T1000 (cell line): ENCODE measurements around the gene COL10A1.

Experiments used
- DNase-seq: peaks from one replicate; lab custom pipeline; 2025; ENCODE audit warnings: mixed read lengths; lab: John Stamatoyannopoulos, UW

COL10A1 gene

DNA sequence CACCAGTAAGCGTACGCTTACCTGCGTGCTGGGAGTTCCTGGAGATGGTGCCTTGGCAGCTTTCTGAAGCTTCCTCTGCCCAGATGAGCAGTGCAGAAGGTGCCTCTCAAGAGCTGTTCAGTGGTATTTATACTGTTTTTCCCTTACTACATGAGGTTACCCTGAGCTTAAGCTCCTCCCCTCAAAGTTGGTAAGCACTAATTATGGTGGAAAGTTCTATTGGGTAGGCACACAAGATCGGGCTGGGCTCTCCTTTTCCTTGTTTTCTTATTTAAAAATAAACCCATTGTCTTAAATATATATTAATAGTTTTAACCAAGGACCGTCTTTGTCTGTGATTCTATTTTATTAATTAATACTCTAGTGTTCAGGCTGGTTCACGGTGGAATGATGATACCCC lies at the start of gene COL10A1:
Gene COL10A1 (minus strand): TSS at position 101 of the 400 bp plus-strand sequence. CDS start 640 bp downstream, outside the sequence.
- DNase-seq = no peak

DNA sequence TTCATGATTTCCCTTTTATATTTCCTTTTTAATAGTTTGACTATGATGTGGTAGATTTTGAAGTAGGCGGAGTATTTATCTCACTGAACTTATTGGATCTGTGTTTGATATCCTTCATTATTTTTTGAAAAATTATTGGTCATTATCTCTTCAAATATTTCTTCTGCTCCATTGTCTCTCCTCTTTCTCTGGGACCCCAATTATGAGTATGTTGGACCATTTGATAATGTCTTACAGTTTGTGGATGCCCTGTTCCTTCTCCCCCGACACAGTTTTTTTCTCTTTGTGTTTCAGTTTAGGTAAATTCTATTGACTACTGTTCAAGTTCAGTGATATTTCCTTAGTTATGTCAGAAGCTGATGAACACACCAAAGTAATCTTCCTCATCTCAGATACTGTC lies 49.4 kb upstream of the COL10A1 start:
- DNase-seq = no peak

GRCh38 chr6:116173928-116174327 lies 48.0 kb upstream of the COL10A1 start:
- DNase-seq = no peak

DNA sequence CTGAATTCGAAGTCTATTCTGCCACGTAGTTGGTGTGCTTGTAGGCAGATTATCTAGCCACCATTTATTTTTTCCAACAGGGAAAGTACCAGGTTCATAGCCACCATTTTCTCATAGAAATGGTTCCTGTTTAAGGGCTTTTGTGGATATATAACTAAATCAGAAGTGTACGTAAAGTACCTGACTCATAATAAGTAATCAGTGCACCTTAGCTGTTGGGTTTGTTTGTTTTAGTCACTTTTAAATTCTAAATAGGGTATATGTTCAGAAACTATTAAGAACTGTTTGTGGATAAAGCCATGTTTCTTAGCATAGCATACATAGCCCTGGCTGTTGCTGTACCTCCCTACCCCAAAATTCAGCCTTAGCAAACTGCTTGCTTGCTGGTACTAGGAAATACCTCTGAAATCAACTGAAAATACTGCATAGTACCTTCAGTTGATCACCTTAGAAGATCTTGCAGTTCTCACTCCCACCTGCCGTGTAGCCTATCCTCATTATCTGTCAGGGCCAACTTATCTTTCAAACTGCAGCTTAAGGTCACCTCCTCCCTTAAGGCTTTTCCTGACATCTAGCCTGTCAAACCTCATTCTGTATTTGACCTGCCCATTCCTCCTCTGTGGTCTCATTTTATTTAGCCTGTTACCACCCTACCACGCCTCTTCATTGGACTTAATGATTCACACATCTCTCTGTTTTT lies 44.6 kb upstream of the COL10A1 start:
- no peak for DNase-seq

DNA sequence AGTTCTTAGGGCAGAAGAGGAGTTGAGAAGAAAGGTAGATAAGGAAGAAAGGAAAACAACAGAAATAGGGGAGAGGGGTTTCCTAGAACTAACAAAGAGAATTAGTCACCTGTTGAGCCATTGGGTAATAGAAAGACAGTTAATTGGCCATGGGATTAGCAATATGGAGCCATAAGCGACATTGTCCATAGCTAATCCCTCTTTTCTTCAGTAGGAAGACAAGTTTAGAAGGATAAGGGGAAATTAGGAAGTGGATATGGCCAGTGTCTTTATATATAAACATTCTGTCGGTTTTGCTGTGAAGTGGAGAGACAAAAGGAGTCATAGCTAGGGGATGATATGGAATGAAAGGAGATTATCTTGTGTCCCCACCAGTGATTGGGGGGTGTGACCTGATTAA lies 43.9 kb upstream of the COL10A1 start:
- no peak for DNase-seq

GRCh38 chr6:116168148-116168547 lies 42.2 kb upstream of the COL10A1 start:
- no peak for DNase-seq

DNA sequence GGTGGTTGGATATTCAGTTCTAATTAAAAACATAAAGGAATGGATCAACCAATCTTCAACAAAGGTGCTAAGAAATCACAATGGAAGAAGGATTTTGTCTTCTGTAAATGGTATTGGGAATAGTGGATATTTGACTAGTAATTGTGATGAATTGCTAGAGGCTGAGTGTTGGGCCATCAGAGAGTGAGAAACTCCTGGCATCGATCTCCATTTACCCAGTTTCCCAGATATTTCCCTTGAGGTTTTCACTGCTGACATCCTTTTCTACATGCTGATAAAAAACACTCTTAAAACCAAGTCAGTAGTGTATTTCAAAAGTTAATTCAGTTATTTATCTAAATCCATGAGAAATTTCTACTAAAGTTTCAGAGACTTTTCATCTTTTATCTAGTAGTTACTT lies 40.4 kb upstream of the COL10A1 start:
- DNase-seq = no peak

- DNase-seq = no peak
These were observed 39.7 kb upstream of the COL10A1 start for GRCh38 chr6:116165596-116165995.

DNA sequence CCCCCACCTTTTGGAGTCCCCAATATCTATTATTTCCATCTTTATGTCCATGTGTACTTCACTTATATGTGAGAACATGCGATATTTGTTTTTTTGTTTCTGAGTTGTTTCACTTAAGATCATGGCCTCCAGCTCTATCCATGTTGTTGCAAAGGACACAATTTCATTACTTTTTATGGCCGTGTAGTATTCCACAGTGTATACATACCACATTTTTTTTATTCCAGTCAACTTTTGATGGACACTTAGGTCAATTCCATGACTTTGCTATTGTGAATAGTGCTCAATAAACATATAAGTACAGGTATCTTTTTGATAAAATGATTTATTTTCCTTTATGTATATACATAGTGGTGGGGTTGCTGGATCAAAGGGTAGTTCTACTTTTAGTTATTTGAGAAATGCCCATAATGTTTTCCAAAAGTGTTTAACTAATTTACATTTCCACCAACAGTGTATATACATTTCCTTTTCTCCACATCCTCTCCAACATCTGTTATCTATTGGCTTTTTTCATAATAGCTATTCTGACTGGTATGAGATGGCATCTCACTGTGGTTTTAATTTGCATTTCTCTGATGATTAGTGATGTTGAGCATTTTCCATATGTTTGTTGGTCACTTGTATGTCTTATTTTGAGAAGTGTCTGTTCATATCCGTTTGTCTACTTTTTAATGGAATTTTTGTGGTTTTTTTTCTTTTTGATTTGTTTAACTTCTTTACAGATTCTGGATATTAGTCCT lies 34.0 kb upstream of the COL10A1 start:
- DNase-seq = no peak

DNA sequence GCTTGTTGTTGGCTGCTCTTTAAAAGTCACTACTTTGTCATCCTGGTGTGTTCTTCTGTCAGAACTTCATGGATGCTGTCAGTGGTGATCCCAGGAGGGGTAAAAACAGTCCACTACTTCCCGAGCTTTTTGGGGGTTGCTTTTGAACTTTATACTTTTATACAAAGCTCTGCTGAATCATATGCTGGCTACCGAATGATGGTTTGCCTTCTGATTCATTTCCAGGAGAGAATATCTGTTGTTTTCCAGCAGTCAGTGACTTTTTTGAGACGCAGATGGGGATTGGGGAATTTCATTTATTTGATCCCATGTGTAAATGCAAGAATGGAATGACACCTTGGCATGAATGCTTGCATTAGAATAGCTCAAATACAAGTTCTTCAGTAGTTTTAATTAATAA lies 32.7 kb upstream of the COL10A1 start:
- DNase-seq = no peak

DNA sequence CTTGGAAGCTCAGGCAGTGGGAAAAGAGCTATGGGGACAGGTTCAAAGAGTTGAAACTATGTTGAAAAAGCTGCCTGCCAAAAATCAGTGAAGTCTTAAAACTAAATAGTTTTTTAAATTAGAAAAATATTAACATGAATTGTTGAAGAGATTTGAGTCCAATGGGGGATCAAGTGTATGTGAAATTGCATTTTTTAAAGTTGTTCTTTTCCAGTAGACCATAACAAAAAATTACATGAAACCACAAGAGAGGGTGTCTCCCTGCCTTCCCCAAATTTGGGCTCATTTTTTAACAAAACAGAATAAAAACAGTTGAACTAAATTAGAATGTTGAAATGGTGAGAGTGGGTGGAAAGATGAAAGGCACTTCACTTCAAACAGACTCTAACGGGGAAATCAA lies 31.5 kb upstream of the COL10A1 start:
- no peak for DNase-seq

DNA sequence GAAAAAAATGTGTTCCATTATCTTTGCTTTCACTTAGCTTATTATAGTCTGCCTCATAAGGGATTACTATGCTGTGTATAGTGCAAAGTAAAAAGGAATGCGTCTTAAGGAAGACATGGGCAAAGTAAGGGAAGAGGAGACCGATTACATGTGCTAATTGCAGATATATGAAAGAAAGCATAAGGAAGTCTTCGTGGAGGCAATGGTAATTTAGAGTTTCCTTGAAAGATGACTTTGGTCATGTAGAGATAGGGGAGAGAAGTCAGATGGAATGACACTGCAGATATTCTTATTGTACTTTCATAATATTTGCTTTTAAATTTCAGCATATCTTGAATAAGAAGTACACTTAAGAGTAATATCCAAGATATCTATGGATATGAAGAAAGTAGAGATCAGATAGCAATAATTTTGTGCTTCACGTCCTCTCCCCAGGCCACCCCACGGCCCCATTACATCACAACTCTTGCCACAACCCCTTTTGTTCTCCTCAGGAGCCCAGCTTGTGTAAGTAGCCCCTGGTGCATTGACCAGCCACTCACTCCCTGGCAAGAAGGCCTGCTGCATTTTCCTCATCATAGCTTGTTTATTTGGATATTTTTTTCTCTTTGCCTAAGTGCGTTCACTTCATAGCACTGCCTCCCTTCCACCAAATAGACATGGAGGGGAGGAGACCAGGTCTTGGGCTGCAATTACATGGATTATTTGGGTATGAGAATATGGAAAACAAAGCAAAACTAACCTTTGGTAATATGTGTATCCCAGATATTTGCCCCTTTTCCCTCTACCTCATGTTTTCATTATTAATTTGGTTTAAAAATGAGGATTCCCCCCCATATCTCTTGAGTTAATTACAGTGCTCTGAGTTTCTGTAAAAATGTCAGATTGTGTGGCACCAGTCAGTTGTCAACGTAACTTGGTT lies 30.7 kb upstream of the COL10A1 start:
- no peak for DNase-seq

DNA sequence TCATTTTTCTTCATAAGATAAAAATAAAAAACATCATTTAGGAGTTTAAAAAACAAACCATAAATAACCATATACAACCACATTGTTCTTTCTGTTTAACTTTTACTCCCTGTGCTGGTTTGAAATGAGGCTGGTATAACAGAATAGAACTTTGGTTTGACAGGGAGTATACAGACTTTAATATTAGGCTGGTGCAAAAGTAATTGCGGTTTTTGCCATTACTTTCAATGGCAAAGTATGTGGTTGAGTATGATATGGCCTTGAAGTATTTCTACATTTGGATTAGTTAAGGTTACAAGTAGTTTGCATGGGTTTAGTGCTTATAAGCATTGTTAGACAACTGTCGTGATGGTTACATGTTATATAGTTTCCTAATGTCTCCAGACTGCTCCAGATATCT lies 29.0 kb upstream of the COL10A1 start:
- no peak for DNase-seq

GRCh38 chr6:116152620-116153019 lies 26.7 kb upstream of the COL10A1 start:
- DNase-seq = no peak

DNA sequence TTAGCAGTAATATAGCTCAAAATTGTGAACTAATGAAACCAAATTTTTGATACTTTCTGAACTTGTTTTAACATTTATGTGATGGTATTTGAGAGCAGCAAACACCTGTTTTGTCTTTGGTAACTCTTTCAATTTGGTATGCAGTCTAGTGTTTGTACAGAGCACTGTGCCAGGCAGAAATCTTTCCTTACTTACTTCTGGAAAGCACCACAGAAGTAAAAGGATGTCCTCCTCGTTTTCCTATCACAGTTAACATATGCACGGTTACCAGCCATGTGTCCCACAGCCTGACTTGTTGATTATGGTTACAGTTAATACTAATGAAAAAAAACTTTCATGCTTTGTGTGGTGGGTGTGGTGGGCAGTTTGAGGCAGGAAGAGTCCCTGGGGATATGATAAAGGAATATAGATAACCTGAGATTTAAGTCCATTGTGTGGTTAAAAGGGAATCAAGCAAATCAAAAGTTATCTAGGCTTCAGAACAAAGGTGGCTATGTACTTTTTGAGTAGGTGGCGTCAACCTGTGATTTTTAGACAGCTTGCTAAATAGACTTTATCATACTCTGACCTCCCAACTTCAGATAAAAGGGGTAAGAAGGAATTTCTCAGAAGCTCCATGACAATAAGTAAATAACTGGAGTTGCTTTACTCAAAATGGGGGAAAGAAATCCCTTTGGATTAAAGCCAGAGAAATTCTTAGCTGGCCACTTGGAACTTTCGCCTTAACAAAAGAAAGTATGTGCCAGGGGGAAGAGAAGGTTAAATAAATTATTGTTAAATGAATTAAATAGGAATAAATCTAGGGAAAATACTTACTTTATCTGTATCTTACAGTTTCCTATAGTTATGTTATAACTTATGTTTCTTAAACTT lies 20.1 kb upstream of the COL10A1 start:
- DNase-seq = no peak

DNA sequence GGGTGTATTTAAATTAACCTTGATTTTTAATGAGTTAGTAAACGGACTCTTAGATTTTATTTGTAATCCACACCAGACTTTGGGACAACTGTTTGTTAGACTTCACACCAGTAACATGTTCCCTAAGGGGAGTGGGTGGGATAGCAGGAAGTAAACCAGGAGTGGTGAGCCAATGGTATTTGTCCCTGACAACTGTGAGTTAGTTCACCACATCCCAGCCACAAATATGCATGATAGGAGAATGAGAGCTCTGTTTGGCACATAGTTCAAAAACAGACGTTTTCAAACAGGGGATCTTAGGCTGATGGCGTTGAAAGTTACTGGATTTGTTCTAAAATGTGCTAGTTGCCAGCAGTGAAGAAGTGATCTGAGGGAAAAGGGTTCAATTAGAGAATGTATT lies 18.7 kb upstream of the COL10A1 start:
- no peak for DNase-seq

- DNase-seq = no peak
These were observed 14.0 kb upstream of the COL10A1 start for GRCh38 chr6:116139917-116140316.

DNA sequence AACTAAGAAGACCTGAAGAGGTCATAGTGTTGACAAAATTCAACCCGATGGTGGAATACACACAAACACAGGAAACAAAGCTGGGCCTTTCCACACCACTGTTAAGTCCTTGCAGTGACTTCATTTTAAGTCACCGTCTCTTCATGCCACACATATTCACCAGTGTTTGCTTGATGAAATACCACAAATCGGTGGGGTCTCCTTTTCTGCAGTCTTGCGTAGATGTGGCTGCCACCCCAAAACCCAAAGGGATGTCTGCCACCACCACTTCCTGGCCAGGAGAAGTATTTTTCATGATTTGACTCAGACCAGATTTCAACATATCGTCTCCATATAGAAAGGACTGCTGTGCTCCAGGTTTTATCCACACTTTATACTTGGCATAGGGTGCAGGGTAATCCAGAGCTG lies 11.0 kb upstream of the COL10A1 start:
- no peak for DNase-seq

DNA sequence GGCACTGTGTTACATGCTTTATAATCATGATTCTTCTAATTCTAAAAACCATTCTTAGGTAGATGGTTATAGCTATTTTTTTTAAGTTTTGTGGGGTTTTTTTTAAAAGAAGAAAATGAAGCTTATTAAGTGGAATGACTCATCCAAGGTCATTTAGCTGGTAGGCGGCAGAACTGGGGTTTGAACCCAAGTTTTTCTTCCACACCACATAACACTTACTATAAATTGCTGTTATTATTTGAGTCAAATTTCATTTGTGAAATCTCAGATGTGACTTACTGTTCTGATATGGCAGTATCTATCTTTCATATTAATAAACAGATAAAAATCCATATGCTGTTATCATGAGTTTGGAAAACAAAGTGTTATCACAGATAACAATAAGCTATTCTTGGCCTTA lies 10.4 kb upstream of the COL10A1 start:
- DNase-seq = no peak

GRCh38 chr6:116133453-116133852 lies 7.5 kb upstream of the COL10A1 start:
- DNase-seq = no peak

GRCh38 chr6:116127771-116128493 lies 2.0 kb upstream of the COL10A1 start:
- no peak for DNase-seq
